NCI-H82 (cell line): ENCODE results near the gene UBB.
"Not testable (repeated sequence)": the region's sequence is repeated elsewhere in the genome, so short reads cannot be mapped to it uniquely, and the experiment has no call there.

ENCODE experiments used
- DNase-seq: peaks from one replicate; lab custom pipeline; 2025; lab: John Stamatoyannopoulos, UW

Gene UBB

DNA sequence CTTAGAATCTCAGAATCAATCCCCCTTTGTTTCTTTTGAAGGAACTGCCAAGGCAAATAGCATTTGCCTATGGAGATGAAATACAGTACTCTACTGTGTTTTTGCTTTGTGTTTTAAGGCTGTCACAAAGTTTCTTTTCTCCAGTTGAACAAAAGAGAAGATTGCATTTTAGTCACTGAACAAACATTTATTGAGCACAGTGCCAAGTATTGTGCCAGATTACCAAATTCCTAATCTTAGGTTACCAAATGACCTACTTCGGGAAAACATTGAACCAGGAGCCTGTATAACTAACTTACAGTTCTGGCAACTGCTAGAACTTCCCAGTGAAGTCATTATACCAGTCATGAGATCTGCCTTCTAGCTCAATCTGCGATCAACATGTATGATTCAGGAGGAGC is 3.0 kb upstream of the UBB start:
- no peak for DNase-seq

- no peak for DNase-seq
Measured at GRCh38 chr17:16378636-16379282, 2.1 kb upstream of the UBB start.

DNA sequence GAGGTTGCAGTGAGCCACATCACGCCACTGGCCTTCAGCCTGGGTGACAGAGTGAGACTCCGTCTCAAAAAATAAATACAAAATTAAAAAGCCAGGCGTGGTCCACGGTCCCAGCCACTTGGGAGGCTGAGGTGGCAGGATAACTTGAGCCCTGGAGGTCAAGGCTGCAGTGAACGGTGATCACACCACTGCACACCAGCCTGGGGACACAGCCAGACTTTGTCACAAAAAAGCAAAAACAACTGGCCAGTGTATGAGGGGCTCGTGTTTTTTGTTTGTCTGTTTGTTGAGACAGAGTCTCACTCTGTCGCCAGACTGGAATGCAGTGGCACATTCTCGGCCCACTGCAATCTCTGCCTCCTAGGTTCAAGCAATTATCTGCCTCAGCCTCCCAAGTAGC is 1.2 kb upstream of the UBB start:
- no peak for DNase-seq

- no peak for DNase-seq
Measured at GRCh38 chr17:16381496-16381820, 567 bp downstream of the UBB start.

DNA sequence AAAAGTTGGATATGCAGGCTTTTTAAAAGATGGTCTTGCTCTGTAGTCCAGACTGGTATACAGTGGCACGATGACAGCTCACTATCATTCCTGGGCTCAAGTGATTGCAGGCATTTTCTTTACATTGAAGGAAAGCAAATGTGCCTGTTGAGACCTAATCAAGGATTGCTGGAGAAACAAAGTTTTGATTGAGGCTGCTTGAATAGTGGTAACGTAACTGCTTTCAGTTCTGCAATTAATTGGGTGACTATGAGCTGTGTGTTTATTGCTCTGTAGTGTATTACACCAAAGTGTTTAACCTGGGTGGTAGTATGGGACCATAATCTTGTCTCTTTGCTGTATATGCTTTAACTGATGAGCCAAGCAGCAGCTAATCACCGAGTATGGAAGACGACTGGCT is 2.3 kb downstream of the UBB start:
- no peak for DNase-seq

DNA sequence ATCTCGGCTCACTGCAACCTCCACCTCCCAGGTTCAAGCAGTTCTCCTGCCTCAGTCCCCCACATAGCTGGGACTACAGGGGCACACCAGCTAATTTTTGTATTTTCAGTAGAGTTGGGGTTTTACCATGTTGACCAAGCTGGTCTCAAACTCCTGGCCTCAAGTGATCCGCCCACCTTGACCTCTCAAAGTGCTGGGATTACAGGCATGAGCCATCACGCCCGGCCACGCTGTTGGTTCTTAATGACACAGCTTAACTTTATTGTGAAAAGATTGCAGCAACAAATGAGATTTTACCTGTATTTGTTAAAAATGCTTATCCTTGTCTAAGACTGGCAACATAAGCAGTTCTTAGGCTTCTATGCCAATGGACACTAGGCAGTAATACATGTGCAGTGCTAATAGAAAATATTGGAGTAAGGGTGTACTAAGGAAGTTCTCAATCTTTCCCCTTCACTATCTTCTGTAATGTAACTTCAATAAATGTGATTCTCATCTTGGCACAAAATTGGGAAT is 2.9 kb downstream of the UBB start:
- DNase-seq: no peak

DNA sequence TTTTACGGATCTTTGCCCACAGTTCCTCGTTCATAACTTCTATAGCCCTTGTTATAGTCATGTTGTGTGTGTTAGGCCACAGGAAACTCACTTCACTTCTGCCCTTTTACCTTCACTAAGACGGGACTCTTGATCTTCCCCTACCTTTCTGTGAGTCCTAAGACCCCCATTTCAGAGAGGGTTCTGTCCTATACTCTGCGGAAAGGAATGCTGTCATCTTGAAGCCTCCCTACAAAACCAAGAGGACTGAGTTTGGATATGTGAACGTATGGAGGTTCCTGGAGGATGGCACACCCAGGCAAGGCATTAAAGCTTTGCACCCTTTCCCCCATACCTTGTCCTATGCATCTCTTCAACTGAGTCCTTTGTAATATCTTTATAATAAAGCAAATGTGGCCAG is 3.7 kb downstream of the UBB start:
- DNase-seq: no peak

DNA sequence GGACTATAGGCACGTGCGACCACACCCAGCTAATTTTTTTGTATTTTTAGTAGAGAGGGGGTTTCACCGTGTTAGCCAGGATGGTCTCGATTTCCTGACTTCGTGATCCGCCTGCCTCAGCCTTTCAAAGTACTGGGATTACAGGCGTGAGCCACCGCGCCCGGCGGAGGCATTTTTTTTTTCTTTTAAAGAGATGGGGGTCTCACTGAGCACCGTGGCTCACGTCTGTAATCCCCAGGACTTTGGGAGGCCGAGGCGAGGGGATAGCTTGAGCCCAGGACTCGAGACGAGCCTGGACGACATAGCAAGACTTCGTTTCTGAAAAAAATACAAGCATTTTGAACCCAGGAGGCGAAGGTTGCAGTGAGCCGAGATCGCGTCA is 5.2 kb downstream of the UBB start:
- not testable (repeated sequence) for DNase-seq

GRCh38 chr17:16391451-16391850 is 10.6 kb downstream of the UBB start:
- DNase-seq: no peak

DNA sequence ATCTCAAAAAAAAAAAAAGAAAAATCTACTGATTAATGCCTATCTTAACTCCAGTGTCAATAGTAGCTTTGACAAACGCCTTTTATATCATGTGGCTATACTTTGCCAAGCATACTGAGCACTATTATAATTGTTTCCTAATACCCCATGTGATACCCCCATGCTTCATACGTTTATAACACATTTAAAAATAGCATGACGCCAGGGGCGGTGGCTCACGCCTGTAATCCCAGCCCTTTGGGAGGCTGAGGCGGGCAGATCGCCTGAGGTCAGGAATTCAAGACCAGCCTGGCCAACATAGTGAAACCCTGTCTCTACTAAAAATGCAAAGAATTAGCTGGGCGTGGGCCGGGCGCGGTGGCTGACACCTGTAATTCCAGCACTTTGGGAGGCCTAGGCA is 11.6 kb downstream of the UBB start:
- DNase-seq: not testable (repeated sequence)

DNA sequence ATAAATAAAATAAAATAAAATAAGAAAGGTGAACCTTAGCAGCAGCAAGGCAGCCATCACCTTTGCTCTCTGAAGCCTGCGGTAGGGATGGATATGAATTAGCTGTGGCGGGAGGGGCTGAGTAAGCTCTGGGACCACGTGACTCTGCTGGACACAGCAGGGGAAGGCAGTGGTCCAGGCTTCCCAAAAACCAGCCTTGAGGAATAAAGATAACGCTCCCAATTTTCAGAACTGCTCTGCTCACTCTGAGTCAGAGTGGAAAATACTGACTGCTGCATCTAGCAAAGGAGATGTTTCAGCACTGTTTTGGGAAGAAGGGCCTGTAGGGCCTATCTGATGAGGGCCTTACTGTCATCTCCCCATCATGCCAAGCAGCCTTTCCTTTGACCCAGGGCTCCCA is 15.0 kb downstream of the UBB start:
- DNase-seq: peak; percentile 49

GRCh38 chr17:16396693-16397092 is 15.8 kb downstream of the UBB start:
- DNase-seq: not testable (repeated sequence)

DNA sequence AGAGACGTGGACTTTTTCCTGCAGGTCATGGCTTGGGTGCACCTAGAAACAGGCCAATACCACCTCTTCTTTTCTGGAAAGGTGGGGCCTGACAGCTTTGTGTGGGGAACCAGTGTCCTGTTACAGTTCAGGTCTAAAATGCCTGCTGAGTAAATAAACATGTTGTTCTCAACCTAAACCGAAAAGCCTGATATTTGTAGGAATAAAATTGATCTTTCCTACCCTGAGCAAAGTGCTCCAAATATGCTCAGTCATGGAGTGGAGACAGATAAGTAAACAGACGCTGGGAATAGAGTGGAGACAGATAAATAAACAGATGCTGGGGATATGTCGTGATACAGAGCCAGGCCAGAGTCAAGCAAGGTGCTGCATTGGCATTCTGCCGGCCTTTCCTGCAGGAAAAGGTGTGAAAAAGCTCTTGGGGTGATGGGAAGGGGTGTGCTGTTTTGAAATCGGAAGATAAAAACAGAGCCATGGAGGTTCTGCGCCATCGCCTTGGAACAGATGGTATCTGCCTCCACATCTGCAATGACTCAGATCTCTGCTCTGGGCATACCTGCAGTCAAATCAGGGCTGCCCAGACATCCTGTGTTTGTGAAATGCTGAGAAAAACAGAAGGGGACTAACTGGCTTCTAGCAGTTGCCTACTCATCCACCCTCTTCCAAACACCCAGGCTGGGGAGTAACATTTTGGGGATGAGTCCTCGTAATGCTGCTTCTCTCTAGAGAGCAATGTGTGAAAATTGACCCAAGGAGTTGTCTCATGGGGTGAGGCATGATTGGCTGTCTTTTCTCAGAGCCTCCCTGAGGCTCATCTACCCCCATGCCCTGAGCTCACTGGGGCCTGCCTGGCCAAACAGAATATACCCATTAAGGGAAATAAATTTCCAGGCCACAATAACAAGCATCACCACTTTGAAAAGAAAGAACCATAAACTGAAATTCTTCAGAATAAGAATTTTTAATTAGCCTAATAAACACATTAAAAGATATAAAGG is 17.7 kb downstream of the UBB start:
- peak; percentile 55 for DNase-seq

DNA sequence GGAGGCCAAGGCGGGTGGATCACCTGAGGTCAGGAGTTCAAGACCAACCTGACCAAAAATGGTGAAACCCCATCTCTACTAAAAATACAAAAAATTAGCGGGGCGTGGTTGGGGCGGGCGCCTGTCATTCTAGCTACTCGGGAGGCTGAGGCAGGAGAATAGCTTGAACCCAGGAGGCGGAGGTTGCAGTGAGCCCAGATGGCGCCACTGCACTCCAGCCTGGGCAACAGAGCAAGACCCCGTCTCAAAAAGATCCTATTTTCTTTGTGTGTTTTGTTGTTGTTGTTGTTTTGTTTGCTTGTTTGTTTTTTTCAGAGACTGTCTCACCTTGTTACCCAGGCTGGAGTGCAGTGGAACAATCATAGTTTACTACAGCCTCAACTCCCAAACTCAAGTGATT is 23.0 kb downstream of the UBB start:
- DNase-seq: not testable (repeated sequence)

DNA sequence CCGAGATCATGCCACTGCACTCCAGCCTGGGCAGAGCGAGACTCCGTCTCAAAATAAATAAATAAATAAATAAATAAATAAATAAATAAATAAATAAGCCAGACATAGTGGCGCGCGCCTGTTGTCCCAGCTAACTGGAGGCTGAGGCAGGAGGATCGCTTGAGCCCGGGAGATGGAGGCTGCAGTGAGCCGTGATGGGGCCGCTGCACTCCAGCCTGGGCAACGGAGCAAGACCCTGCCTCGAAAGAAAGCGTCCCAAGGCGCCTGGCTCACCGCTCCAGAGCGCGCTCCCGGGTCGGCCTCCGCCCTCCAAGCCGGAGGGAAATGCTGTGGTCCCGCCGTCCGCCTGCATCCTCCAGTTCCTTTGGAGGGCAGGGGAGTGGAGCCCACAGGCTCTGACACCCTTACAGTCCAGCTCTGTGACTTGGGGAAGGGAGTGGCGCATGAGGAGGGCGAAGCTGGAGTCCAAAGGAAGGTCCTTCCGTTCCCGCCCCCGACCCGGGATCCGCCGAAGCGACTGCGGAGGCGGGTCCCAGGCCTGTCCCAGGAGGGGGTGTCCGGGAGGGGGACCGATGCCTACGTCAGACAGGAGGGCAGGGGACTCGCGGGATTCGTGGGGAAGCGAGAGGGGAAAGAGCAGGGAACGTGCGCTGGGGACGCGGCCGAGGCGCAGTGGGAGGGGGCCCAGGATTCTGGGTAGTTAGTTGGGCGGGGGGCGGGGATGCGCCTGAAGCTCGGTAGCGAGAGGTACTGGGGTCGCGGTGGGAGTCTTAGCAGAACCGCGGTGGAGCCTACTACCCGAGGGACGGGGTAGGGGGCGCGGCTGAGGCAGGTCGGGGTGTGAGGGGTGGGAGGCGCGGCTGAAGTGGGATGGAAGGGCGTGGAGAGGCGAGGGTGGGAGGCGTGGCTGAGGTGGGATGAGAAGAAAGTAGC is 26.1 kb downstream of the UBB start:
- peak; percentile 85 for DNase-seq

DNA sequence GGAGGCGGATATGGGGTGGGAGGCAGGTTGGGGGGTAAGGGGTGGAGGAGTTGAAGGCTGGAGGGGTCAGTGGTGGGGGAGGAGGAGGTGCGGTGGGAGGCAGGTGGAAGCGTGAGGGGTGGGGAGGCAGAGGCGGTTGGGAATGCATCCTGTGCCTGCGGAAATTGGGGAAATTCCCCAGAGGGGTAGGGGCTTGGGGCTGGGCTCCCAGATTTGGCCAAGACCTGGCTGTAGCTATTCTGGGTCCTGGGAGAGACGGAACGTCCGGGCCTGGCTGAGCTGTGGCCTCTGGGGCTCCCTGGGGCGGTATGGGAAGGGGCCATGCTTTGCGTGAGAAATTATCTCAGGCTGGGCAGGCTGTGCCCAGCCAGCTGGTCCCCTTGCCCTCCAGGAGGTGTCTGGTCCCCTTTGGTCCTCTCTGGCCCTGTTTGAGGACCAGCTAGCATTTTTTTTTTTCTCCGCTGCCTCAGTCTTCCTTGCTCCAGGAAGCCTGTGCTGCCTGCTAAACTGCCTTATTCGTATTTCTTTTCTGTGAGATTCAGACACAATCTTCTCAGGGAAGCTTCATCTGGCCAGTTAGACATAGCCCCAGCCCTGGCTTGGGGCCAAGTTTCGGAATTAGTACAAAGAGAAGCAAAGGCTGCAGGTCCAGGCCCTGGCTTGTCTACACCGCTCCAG is 27.2 kb downstream of the UBB start:
- peak; percentile 96 for DNase-seq

DNA sequence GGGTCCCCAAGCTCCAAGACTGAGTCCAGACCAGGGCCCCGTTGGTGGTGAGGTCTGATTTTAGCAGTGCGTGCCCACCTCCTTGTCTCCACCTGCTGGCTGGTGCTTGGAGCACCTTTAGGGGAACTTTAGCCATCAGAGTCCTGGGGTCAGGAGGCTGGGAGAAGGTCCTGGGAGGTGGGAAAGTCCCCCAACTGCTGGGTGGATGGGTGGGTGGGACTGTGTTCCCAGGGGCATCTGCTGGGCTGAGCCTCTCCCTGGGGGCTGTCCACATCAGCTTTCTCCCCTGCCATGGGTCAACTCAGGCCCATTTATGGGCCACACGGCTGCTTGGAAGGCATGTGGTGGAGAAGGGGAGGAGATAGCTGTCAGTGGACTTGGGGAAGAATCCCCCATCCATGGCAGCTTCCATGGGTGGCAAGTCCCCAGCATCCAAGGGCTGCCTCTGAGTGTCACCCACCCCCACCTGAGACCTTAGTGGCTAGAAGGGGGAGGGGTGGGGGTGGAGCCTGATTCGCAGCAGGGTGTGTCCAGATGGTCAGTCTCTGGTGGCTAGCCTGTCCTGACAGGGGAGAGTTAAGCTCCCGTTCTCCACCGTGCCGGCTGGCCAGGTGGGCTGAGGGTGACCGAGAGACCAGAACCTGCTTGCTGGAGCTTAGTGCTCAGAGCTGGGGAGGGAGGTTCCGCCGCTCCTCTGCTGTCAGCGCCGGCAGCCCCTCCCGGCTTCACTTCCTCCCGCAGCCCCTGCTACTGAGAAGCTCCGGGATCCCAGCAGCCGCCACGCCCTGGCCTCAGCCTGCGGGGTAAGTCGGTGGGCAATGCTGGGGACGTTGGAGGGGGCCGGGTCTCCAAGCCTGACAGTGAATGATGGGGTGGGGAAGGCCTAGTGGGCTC is 34.4 kb downstream of the UBB start, which contains the start of gene TRPV2:
TRPV2 (plus strand) TSS at position 541 of the 894 bp plus-strand sequence. CDS start 2,098 bp downstream, outside the sequence.
- DNase-seq: peak; percentile 55

- DNase-seq: no peak
Measured at GRCh38 chr17:16417399-16417798, 36.5 kb downstream of the UBB start.

GRCh38 chr17:16417896-16418684 is 37.2 kb downstream of the UBB start:
- peak; percentile 57 for DNase-seq

GRCh38 chr17:16418685-16419068 is 37.8 kb downstream of the UBB start:
- no peak for DNase-seq
